ENCODE results near the gene PLA2R1. TPM values are rescaled to one million over a fixed set of nuclear protein-coding genes. Genes with fewer than 3 reads are reported as not detected.

The PLA2R1 gene
- total and polyA plus RNA-seq, 2 experiments from 2014 or later = 4.9 to 9.6 TPM

- 72% methylated on average over 3 of the region's 3 CpGs for WGBS (ENCODE audit: low lambda C conversion rate, missing lambda C conversion rate)
- Histone ChIP-seq H3K4me2 (no peak overlapping the region), H3K4me1 (ENCODE audit: insufficient read depth) (peaks cover 16% of the 10 kb centered on the region), H4K20me1 (ENCODE audit: insufficient read depth, poor library complexity, severe bottlenecking) (no peaks in the 10 kb centered on the region), H2AFZ (no peak overlapping the region), H3K79me2 (no peaks in the 10 kb centered on the region), H3K9me3 (ENCODE audit: low read depth) (no peaks in the 10 kb centered on the region), H3K4me3 (no peak overlapping the region), H3K9me2 (replicated peaks; ENCODE audit: insufficient read depth) (no peaks in the 10 kb centered on the region), H3K27ac (no peak overlapping the region), H3K27me3 (no peaks in the 10 kb centered on the region), H3K36me3 (replicated peaks; ENCODE audit: insufficient read depth, low read depth) (no peaks in the 10 kb centered on the region)
- TF ChIP-seq EZH2 (IDR thresholded peaks at IDR 0.05; ENCODE audit: borderline replicate concordance) (no peak), CTCF (IDR thresholded peaks at IDR 0.05; ENCODE audit: poor library complexity) (peak; percentile 11)
- DNase-seq (ENCODE audit: low spot score) = no peak
These were observed 63.5 kb downstream of the PLA2R1 start for GRCh38 chr2:159998961-159999360.

- Histone ChIP-seq H3K36me3 (replicated peaks; ENCODE audit: insufficient read depth, low read depth) (no peaks in the 10 kb centered on the region), H4K20me1 (ENCODE audit: insufficient read depth, poor library complexity, severe bottlenecking) (no peaks in the 10 kb centered on the region), H3K4me2 (no peak overlapping the region), H3K27ac (peak overlapping the region; percentile 41), H3K4me3 (no peak overlapping the region), H3K79me2 (no peaks in the 10 kb centered on the region), H3K4me1 (ENCODE audit: insufficient read depth) (peaks cover 16% of the 10 kb centered on the region), H3K27me3 (no peaks in the 10 kb centered on the region), H2AFZ (no peak overlapping the region), H3K9me2 (replicated peaks; ENCODE audit: insufficient read depth) (no peaks in the 10 kb centered on the region), H3K9me3 (ENCODE audit: low read depth) (no peaks in the 10 kb centered on the region)
- TF ChIP-seq CTCF (IDR thresholded peaks at IDR 0.05; ENCODE audit: poor library complexity) (no peak), EZH2 (IDR thresholded peaks at IDR 0.05; ENCODE audit: borderline replicate concordance) (no peak), EZH2phosphoT487 (IDR thresholded peaks at IDR 0.05; ENCODE audit: low read depth, severe bottlenecking, unreplicated experiment) (no peak)
- 94% methylated on average over 2 of the region's 2 CpGs for WGBS (ENCODE audit: low lambda C conversion rate, missing lambda C conversion rate)
- no peak for DNase-seq (ENCODE audit: low spot score)
These were observed 64.2 kb downstream of the PLA2R1 start for GRCh38 chr2:159998243-159998642.

- no peak overlapping the region for H3K4me3 ChIP-seq
- H4K20me1 ChIP-seq (ENCODE audit: insufficient read depth, poor library complexity, severe bottlenecking) = no peaks in the 10 kb centered on the region
- peak overlapping the region; percentile 41 for H3K27ac ChIP-seq
- no peaks in the 10 kb centered on the region for H3K36me3 ChIP-seq (replicated peaks; ENCODE audit: insufficient read depth, low read depth)
- peaks cover 16% of the 10 kb centered on the region for H3K4me1 ChIP-seq (ENCODE audit: insufficient read depth)
- H3K4me2 ChIP-seq = no peak overlapping the region
- H3K27me3 ChIP-seq = no peaks in the 10 kb centered on the region
- H3K9me2 ChIP-seq (replicated peaks; ENCODE audit: insufficient read depth) = no peaks in the 10 kb centered on the region
- no peaks in the 10 kb centered on the region for H3K79me2 ChIP-seq
- TF ChIP-seq CTCF (IDR thresholded peaks at IDR 0.05; ENCODE audit: poor library complexity) = no peak
- TF ChIP-seq EZH2phosphoT487 (IDR thresholded peaks at IDR 0.05; ENCODE audit: low read depth, severe bottlenecking, unreplicated experiment) = no peak
- TF ChIP-seq EZH2 (IDR thresholded peaks at IDR 0.05; ENCODE audit: borderline replicate concordance) = no peak
- no peaks in the 10 kb centered on the region for H3K9me3 ChIP-seq (ENCODE audit: low read depth)
- no peak overlapping the region for H2AFZ ChIP-seq
- 57% methylated on average over 3 of the region's 3 CpGs for WGBS (ENCODE audit: low lambda C conversion rate, missing lambda C conversion rate)
- DNase-seq (ENCODE audit: low spot score) = no peak
These were observed 65.4 kb downstream of the PLA2R1 start for GRCh38 chr2:159996792-159997546.

All from hepatocyte (in vitro differentiated cells).